Left lung (tissue), 10 donors: ENCODE data around the gene NTM. TPM values are rescaled to one million over a fixed set of nuclear protein-coding genes. Genes with fewer than 3 reads are reported as not detected.

Experiments
- ATAC-seq: fragments of 200-7000 bp; cut with Tn5 transposase; one replicate; pipeline ENCODE4 v1.9.1; 2020; ENCODE audit warnings: moderate library complexity
- DNase-seq, 4 donors: peaks; one replicate each; pipeline ENCODE4 v3.0.0-alpha.2; 2013 to 2020
- H3K27ac ChIP-seq, 2 donors: fragments of 200-600 bp; sonication (generic) in 1 of 2; one replicate each; pipeline versions ENCODE4 v1.5.0 to v1.8.0; 2020 to 2021
- H3K27me3 ChIP-seq, 2 donors: fragments of 200-600 bp; sonication (generic) in 1 of 2; one replicate each; pipeline versions ENCODE4 v1.5.0 to v1.8.0; 2020 to 2021
- H3K36me3 ChIP-seq, 2 donors: fragments of 200-600 bp; sonication (generic) in 1 of 2; one replicate each; pipeline versions ENCODE4 v1.5.0 to v1.8.0; 2020 to 2021
- H3K4me1 ChIP-seq, 2 donors: fragments of 200-600 bp; one replicate each; pipeline ENCODE4 v1.8.0; 2021
- H3K4me3 ChIP-seq, 2 donors: fragments of 200-600 bp; sonication (generic) in 1 of 2; one replicate each; pipeline versions ENCODE4 v1.5.0 to v1.8.0; 2020 to 2021; ENCODE audit warnings: mild to moderate bottlenecking in 1 of 2
- H3K9me3 ChIP-seq, 2 donors: fragments of 200-600 bp; sonication (generic) in 1 of 2; one replicate each; pipeline versions ENCODE4 v1.5.0 to v1.8.0; 2020 to 2021
- intact Hi-C, 2 donors: fragments of 100-400 bp; cut with DNase I; formaldehyde crosslinking; loops; one replicate each; pipeline versions ENCODE4 v1.11.2 to v1.14.2; 2022
- polyA plus RNA-seq, 6 donors: library from polyadenylated mRNA; unstranded; fragments of 120-200 nt; gene quantifications; one replicate each; pipeline ENCODE4 v1.2.1, GENCODE V29; 2013; ENCODE audit not compliant: insufficient read length in 6 of 6
- total RNA-seq, 2 donors: library from RNA; stranded (reverse); fragmentation: NEBNext Ultra II Directional; extraction: Animal tissue kit (Norgen Biotek cat#: 25700); gene quantifications; one replicate each; pipeline ENCODE4 v1.2.1, GENCODE V29; 2021
- TF ChIP-seq, protein P1 (sequence below), 2 donors: fragments of 200-600 bp; sonication (generic) in 1 of 2; IDR thresholded peaks; one replicate each; pipeline versions ENCODE4 v1.5.0 to v1.8.0; 2021; ENCODE audit warnings: antibody characterized with exemption in 2 of 2
- donor health status: DM: no; HTN: yes; CAD: no.
- donor health status: DM: no; HTN: no; CAD: no.

Gene NTM
- total and polyA plus RNA-seq, 8 donors: 9.5 to 31.0 (median 21.1) TPM

GRCh38 chr11:131458421-131458820 lies 88.0 kb downstream of the NTM start:
- Histone ChIP-seq H3K36me3 (no peaks in the 10 kb centered on the region), H3K9me3 (no peaks in the 10 kb centered on the region), H3K4me1 (no peaks in the 10 kb centered on the region), H3K4me3 (no peak overlapping the region), H3K27me3 (peaks cover 0 to 10% of the 10 kb centered on the region in 2 donors), H3K27ac (no peak overlapping the region)
- TF ChIP-seq, protein P1, sequence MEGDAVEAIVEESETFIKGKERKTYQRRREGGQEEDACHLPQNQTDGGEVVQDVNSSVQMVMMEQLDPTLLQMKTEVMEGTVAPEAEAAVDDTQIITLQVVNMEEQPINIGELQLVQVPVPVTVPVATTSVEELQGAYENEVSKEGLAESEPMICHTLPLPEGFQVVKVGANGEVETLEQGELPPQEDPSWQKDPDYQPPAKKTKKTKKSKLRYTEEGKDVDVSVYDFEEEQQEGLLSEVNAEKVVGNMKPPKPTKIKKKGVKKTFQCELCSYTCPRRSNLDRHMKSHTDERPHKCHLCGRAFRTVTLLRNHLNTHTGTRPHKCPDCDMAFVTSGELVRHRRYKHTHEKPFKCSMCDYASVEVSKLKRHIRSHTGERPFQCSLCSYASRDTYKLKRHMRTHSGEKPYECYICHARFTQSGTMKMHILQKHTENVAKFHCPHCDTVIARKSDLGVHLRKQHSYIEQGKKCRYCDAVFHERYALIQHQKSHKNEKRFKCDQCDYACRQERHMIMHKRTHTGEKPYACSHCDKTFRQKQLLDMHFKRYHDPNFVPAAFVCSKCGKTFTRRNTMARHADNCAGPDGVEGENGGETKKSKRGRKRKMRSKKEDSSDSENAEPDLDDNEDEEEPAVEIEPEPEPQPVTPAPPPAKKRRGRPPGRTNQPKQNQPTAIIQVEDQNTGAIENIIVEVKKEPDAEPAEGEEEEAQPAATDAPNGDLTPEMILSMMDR (IDR thresholded peaks at IDR 0.05): no peak
- no peak for DNase-seq
- intact Hi-C loops: no loop called here
- no peak for ATAC-seq

- Histone ChIP-seq H3K9me3 (no peaks in the 10 kb centered on the region), H3K36me3 (no peaks in the 10 kb centered on the region), H3K4me3 (no peak overlapping the region), H3K27ac (no peak overlapping the region), H3K27me3 (peaks cover 3 to 31% of the 10 kb centered on the region in 2 donors), H3K4me1 (no peaks in the 10 kb centered on the region)
- ATAC-seq (no peak), DNase-seq (no peak)
- TF ChIP-seq, protein P1 (IDR thresholded peaks at IDR 0.05): no peak
- intact Hi-C loops: no loop called here
These were observed 90.5 kb downstream of the NTM start for GRCh38 chr11:131460931-131461330.

GRCh38 chr11:131462622-131463021 lies 92.2 kb downstream of the NTM start:
- no peak for ATAC-seq
- intact Hi-C loops: no loop called here

DNA sequence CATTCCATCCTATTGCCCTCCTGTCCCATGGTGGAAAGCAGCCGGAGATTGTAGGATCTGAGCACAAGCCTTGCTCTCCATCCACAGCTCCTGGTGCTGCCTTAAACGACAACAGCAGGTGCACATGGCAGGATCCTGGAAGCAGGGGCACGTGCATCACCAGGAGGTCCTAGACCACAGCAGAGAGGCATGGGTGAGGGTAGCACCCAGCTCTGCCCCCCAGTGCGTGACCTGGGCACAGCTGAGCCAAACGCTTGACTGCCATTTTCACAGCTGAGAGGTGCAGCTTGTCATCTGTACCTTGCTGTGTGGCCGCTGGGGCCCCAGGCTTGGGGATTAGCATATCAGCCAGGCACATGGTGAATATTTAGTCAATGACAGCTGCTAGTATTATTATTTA lies 92.7 kb downstream of the NTM start:
- no peak for DNase-seq
- H3K9me3 ChIP-seq: no peaks in the 10 kb centered on the region
- no peak overlapping the region for H3K27ac ChIP-seq
- intact Hi-C loops: no loop called here
- H3K4me1 ChIP-seq: no peaks in the 10 kb centered on the region
- no peaks in the 10 kb centered on the region for H3K36me3 ChIP-seq
- ATAC-seq: no peak
- H3K4me3 ChIP-seq: no peak overlapping the region
- peaks cover 3 to 31% of the 10 kb centered on the region in 2 donors for H3K27me3 ChIP-seq
- TF ChIP-seq, protein P1 (IDR thresholded peaks at IDR 0.05): no peak

More at GRCh38 chr11:131462622-131463021, 92.2 kb downstream of the NTM start:
- H3K27me3 ChIP-seq: peaks cover 3 to 31% of the 10 kb centered on the region in 2 donors
- H3K4me1 ChIP-seq: no peaks in the 10 kb centered on the region
- H3K36me3 ChIP-seq: no peaks in the 10 kb centered on the region
- H3K9me3 ChIP-seq: no peaks in the 10 kb centered on the region
- no peak overlapping the region for H3K4me3 ChIP-seq
- no peak for DNase-seq
- TF ChIP-seq, protein P1 (IDR thresholded peaks at IDR 0.05): no peak
- H3K27ac ChIP-seq: no peak overlapping the region

GRCh38 chr11:131463649-131464425 lies 93.4 kb downstream of the NTM start:
- DNase-seq (no peak), ATAC-seq (no peak)
- H3K27me3 ChIP-seq: peaks cover 3 to 31% of the 10 kb centered on the region in 2 donors
- H3K36me3 ChIP-seq: no peaks in the 10 kb centered on the region
- H3K4me3 ChIP-seq: no peak overlapping the region
- no peak overlapping the region for H3K27ac ChIP-seq
- intact Hi-C loops: no loop called here
- H3K9me3 ChIP-seq: no peaks in the 10 kb centered on the region
- TF ChIP-seq, protein P1 (IDR thresholded peaks at IDR 0.05): no peak
- H3K4me1 ChIP-seq: no peaks in the 10 kb centered on the region
